H1 (cell line): Measurements from ENCODE around the gene SLC38A7. TPM values are rescaled to one million over a fixed set of nuclear protein-coding genes. Genes with fewer than 3 reads are reported as not detected.

Source experiments
- CTCF ChIA-PET: fragments of 300-600 bp; sonication (Branson Sonifier 250); formaldehyde crosslinking; loops from one replicate; lab custom pipeline; 2021; ENCODE audit not compliant: partially characterized antibody; lab: Charles Lee
- POLR2A ChIA-PET: fragments of 300-600 bp; sonication (Branson Sonifier 250); formaldehyde crosslinking; loops from one replicate; lab custom pipeline; 2021; ENCODE audit warnings: inconsistent platforms; ENCODE audit not compliant: partially characterized antibody; lab: Charles Lee
- DNase-seq, 2 experiments: peaks; one replicate each; pipeline versions ENCODE4 v3.0.0 to v3.0.0-alpha.2; 2010 to 2022; ENCODE audit warnings: low spot score in 2 of 2, low read depth in 1 of 2, mixed read lengths in 1 of 2
- FAIRE-seq: peaks from 2 replicates; lab custom pipeline; 2011; peaks lifted over from hg19 to GRCh38; lab: Jason Lieb, UNC
- H2AFZ ChIP-seq: 2 replicates; pipeline ENCODE4 v1.8.1; 2012; ENCODE audit warnings: low read length, inconsistent platforms
- H2AK5ac ChIP-seq: 2 replicates; pipeline ENCODE4 v1.6.1; 2013; ENCODE audit warnings: low read depth, low read length
- H2BK120ac ChIP-seq: replicated peaks from 2 replicates; pipeline ENCODE3; 2013; ENCODE audit warnings: low read depth, low read length, inconsistent platforms
- H2BK12ac ChIP-seq: 2 replicates; pipeline ENCODE4 v1.6.1; 2013; ENCODE audit warnings: low read depth, low read length
- H2BK15ac ChIP-seq: 2 replicates; pipeline ENCODE4 v1.6.1; 2013; ENCODE audit warnings: low read length
- H2BK20ac ChIP-seq: 2 replicates; pipeline ENCODE4 v1.6.1; 2013; ENCODE audit warnings: low read length
- H2BK5ac ChIP-seq: 2 replicates; pipeline ENCODE4 v1.6.1; 2013; ENCODE audit warnings: low read depth, low read length
- H3K14ac ChIP-seq: 2 replicates; pipeline ENCODE4 v1.6.1; 2013; ENCODE audit warnings: inconsistent platforms; ENCODE audit not compliant: insufficient read length
- H3K18ac ChIP-seq: 2 replicates; pipeline ENCODE4 v1.6.1; 2013; ENCODE audit warnings: low read length; ENCODE audit errors: extremely low read depth
- H3K23ac ChIP-seq: 2 replicates; pipeline ENCODE4 v1.6.1; 2013; ENCODE audit warnings: inconsistent platforms; ENCODE audit not compliant: insufficient read length
- H3K23me2 ChIP-seq: 2 replicates; pipeline ENCODE4 v1.6.1; 2013; ENCODE audit warnings: low read depth, low read length
- H3K27ac ChIP-seq: 2 replicates; pipeline ENCODE4 v1.6.1; 2011; ENCODE audit warnings: low read depth, low read length, inconsistent platforms
- H3K27me3 ChIP-seq, 4 experiments: replicated peaks in 1 of 4; 1 replicate in 1 of 4; 2 replicates in 3 of 4; pipeline versions ENCODE4 v1.6.1 to v1.8.1; 2011 to 2013; ENCODE audit warnings: low read length in 3 of 4, mild to moderate bottlenecking in 3 of 4, inconsistent platforms in 2 of 4, mixed read lengths in 2 of 4, moderate library complexity in 1 of 4; ENCODE audit not compliant: control insufficient read depth in 3 of 4, insufficient read depth in 3 of 4; ENCODE audit errors: extremely low read depth in 1 of 4
- H3K36me3 ChIP-seq, 4 experiments: 2 replicates each; pipeline versions ENCODE4 v1.6.1 to v1.8.1; 2011 to 2013; ENCODE audit warnings: mild to moderate bottlenecking in 4 of 4, low read length in 3 of 4, moderate library complexity in 2 of 4, control low read depth in 1 of 4, inconsistent platforms in 1 of 4; ENCODE audit not compliant: insufficient read depth in 4 of 4, control insufficient read depth in 2 of 4
- H3K4ac ChIP-seq: replicated peaks from 2 replicates; pipeline ENCODE3; 2013; ENCODE audit warnings: low read length, low read depth, mixed read lengths, inconsistent platforms; ENCODE audit not compliant: insufficient read length
- H3K4me1 ChIP-seq, 4 experiments: replicated peaks in 1 of 4; 1 replicate in 1 of 4; 2 replicates in 3 of 4; pipeline versions ENCODE4 v1.6.1 to v1.8.1; 2011 to 2013; ENCODE audit warnings: low read length in 3 of 4, inconsistent platforms in 2 of 4, mixed read lengths in 1 of 4; ENCODE audit not compliant: insufficient read depth in 4 of 4, control insufficient read depth in 3 of 4
- H3K4me2 ChIP-seq, 2 experiments: 2 replicates each; pipeline versions ENCODE4 v1.6.1 to v1.8.1; 2011 to 2013; ENCODE audit warnings: low read depth in 2 of 2, low read length in 2 of 2, control low read depth in 1 of 2, inconsistent platforms in 1 of 2, mild to moderate bottlenecking in 1 of 2; ENCODE audit not compliant: insufficient read depth in 1 of 2
- H3K4me3 ChIP-seq, 4 experiments: fragments of 200-600, 300-600 bp in 1 of 4; sonication (generic), shearing (Covaris generic), sonication (Bioruptor Twin) in 1 of 4; 2 replicates each; pipeline versions ENCODE4 v1.5.1 to v1.8.1; 2011 to 2016; ENCODE audit warnings: low read length in 4 of 4, low read depth in 3 of 4, control low read depth in 2 of 4, inconsistent platforms in 2 of 4, mild to moderate bottlenecking in 2 of 4, mixed read lengths in 1 of 4, moderate library complexity in 1 of 4; ENCODE audit not compliant: insufficient read depth in 2 of 4; ENCODE audit errors: extremely low read depth in 1 of 4
- H3K56ac ChIP-seq: replicated peaks from 2 replicates; pipeline ENCODE3; 2013; ENCODE audit warnings: low read depth, mild to moderate bottlenecking, mixed read lengths, low read length, inconsistent platforms; ENCODE audit not compliant: insufficient read length
- H3K79me1 ChIP-seq: 2 replicates; pipeline ENCODE4 v1.6.1; 2013; ENCODE audit warnings: low read depth, low read length, control low read depth
- H3K79me2 ChIP-seq, 2 experiments: 2 replicates each; pipeline versions ENCODE4 v1.6.1 to v1.8.1; 2012 to 2013; ENCODE audit warnings: low read length in 2 of 2, mild to moderate bottlenecking in 2 of 2, inconsistent platforms in 1 of 2; ENCODE audit not compliant: insufficient read depth in 2 of 2, control insufficient read depth in 1 of 2
- H3K9ac ChIP-seq, 4 experiments: replicated peaks in 1 of 4; 1 replicate in 1 of 4; 2 replicates in 3 of 4; pipeline versions ENCODE4 v1.6.1 to v1.8.1; 2011 to 2013; ENCODE audit warnings: low read depth in 3 of 4, low read length in 3 of 4, control low read depth in 2 of 4, mild to moderate bottlenecking in 2 of 4, moderate library complexity in 2 of 4, inconsistent platforms in 1 of 4; ENCODE audit errors: extremely low read depth in 1 of 4
- H3K9me3 ChIP-seq, 2 experiments: 2 replicates each; pipeline versions ENCODE4 v1.6.1 to v1.8.1; 2012 to 2013; ENCODE audit warnings: mild to moderate bottlenecking in 2 of 2, moderate library complexity in 2 of 2, control low read depth in 1 of 2, inconsistent platforms in 1 of 2, low read depth in 1 of 2, low read length in 1 of 2, mixed read lengths in 1 of 2; ENCODE audit not compliant: insufficient read depth in 2 of 2
- H4K20me1 ChIP-seq, 2 experiments: replicated peaks in 1 of 2; 2 replicates each; pipeline versions ENCODE3 to v1.8.1; 2011 to 2013; ENCODE audit warnings: inconsistent platforms in 2 of 2, low read length in 2 of 2, mild to moderate bottlenecking in 1 of 2; ENCODE audit not compliant: insufficient read depth in 2 of 2, control insufficient read depth in 1 of 2
- H4K5ac ChIP-seq: 2 replicates; pipeline ENCODE4 v1.6.1; 2013; ENCODE audit warnings: low read length, low read depth, mixed read lengths, inconsistent platforms; ENCODE audit not compliant: insufficient read length
- H4K8ac ChIP-seq: 2 replicates; pipeline ENCODE4 v1.8.0; 2013; ENCODE audit warnings: mild to moderate bottlenecking, moderate library complexity, low read length, inconsistent platforms; ENCODE audit not compliant: insufficient read depth; ENCODE audit errors: extremely low read depth
- H4K91ac ChIP-seq: replicated peaks from 2 replicates; pipeline ENCODE3; 2013; ENCODE audit warnings: low read length, mixed read lengths, inconsistent platforms; ENCODE audit not compliant: insufficient read length
- ASH2L ChIP-seq: fragments of 200-600, 300-600 bp; sonication (generic); IDR thresholded peaks from one replicate; pipeline ENCODE4 v1.7.1; 2017; ENCODE audit warnings: low read length
- CBX5 ChIP-seq: fragments of 300-800, 300-1000 bp; sonication (generic); IDR thresholded peaks from 2 replicates; pipeline ENCODE4 v1.7.1; 2016; ENCODE audit warnings: antibody characterized with exemption, low read length, low read depth
- CREB1 ChIP-seq: IDR thresholded peaks from 2 replicates; pipeline ENCODE4 v1.6.1; 2012; ENCODE audit warnings: inconsistent platforms
- CTBP2 ChIP-seq: IDR thresholded peaks from 2 replicates; pipeline ENCODE4 v1.7.0; 2011; ENCODE audit warnings: borderline replicate concordance, mild to moderate bottlenecking, moderate library complexity, mixed read lengths, low read length; ENCODE audit not compliant: insufficient read depth, insufficient read length
- HDAC6 ChIP-seq: IDR thresholded peaks from one replicate; pipeline ENCODE4 v1.7.1; 2012; ENCODE audit warnings: low read depth, mild to moderate bottlenecking, inconsistent platforms, low read length, moderate library complexity
- PHF8 ChIP-seq: fragments of 200-600 bp; sonication (generic); conservative IDR thresholded peaks from 2 replicates; pipeline ENCODE4 v1.7.1; 2012; ENCODE audit warnings: low read depth, mild to moderate bottlenecking, inconsistent platforms, low read length, moderate library complexity
- POLR2AphosphoS5 ChIP-seq: IDR thresholded peaks from 2 replicates; pipeline ENCODE4 v1.6.1; 2011; ENCODE audit warnings: low read depth, low read length
- POU5F1 ChIP-seq: IDR thresholded peaks from 2 replicates; pipeline ENCODE4 v1.6.1; 2011; ENCODE audit warnings: low read depth, mild to moderate bottlenecking, low read length, moderate library complexity
- RBBP5 ChIP-seq: IDR thresholded peaks from 2 replicates; pipeline ENCODE4 v1.7.1; 2012; ENCODE audit warnings: low read depth, mild to moderate bottlenecking, inconsistent platforms, low read length, moderate library complexity, borderline replicate concordance
- RXRA ChIP-seq: IDR thresholded peaks from 2 replicates; pipeline ENCODE4 v1.6.1; 2011; ENCODE audit warnings: low read depth, mild to moderate bottlenecking, low read length, moderate library complexity; ENCODE audit not compliant: insufficient read depth
- SIN3A ChIP-seq, 2 experiments: IDR thresholded peaks in 1 of 2; conservative IDR thresholded peaks in 1 of 2; 2 replicates each; pipeline ENCODE4 v1.6.1; 2011 to 2012; ENCODE audit warnings: low read length in 2 of 2, improper control_type of control experiment in 1 of 2, low read depth in 1 of 2, mild to moderate bottlenecking in 1 of 2
- WGBS, 2 experiments: shearing (Covaris generic) in 1 of 2; methylation state at CpG; one replicate each; pipeline versions ENCODE4 v1.1.6 to v1.1.7; 2013 to 2015; ENCODE audit warnings: low lambda C conversion rate in 2 of 2, mixed read lengths in 2 of 2, inconsistent platforms in 1 of 2, low coverage in 1 of 2, missing lambda C conversion rate in 1 of 2; ENCODE audit not compliant: insufficient replicate concordance in 2 of 2, insufficient coverage in 1 of 2, insufficient read length in 1 of 2; ENCODE audit errors: extremely low coverage in 1 of 2, missing lambda C conversion rate in 1 of 2; 5-methylcytosine and 5-hydroxymethylcytosine counted together
- polyA plus RNA-seq, 7 experiments: library from polyadenylated mRNA; depleted of rRNA in 3 of 7; stranded (reverse) in 5 of 7; unstranded in 2 of 7; fragments of >200 nt in 5 of 7; fragments of 200-250 nt in 2 of 7; gene quantifications; 1 replicate in 5 of 7; 2 replicates in 1 of 7; 4 replicates in 1 of 7; pipeline versions ENCODE4 v1.2.1 to v1.2.3, GENCODE V29; 2011 to 2013; ENCODE audit warnings: missing spikeins in 2 of 7, mixed read lengths in 2 of 7
- total RNA-seq: library from RNA; stranded (reverse); fragmentation: NEBNext Ultra II Directional; extraction: Animal tissue kit (Norgen Biotek cat#: 25700); gene quantifications from 2 replicates; pipeline ENCODE4 v1.2.1, GENCODE V29; 2021

SLC38A7 gene
- total and polyA plus RNA-seq, 2 of the 8 experiments (the other 6 are each of a cell fraction or from before 2014, with no cell fraction given), result 26.7 to 28.0 TPM

DNA sequence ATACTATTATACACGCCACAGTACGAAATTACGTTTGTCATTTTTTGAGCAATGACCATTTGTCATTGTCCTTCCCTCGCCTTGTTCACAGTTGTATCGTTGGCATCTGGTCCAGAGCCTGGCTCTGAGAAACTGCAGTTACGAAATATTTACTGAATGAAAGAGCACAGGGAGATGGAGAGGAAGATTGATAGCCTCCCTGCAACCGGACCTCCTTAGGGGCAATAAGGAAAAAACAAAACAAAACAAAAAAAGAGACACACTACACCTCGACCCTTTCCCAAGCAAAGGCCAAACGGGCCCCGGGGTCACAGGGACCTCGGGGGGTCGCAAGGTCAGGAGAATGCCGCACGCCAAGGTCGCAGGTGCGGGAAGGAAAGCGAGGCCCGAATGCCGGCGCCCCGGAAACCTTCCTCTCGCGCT, 48.7 kb upstream of the SLC38A7 start:
- H3K14ac ChIP-seq, result no peak overlapping the region
- FAIRE-seq (no peak), DNase-seq (no peak)
- peaks cover 0 to 16% (median 0%) of the 10 kb centered on the region in 4 experiments; a peak in 1 of 8 replicates for H3K36me3 ChIP-seq
- H2BK15ac ChIP-seq, result no peak overlapping the region
- H4K5ac ChIP-seq, result no peak overlapping the region
- H3K4ac ChIP-seq, result no peak overlapping the region
- H3K79me1 ChIP-seq, result peaks cover 2% of the 10 kb centered on the region; the same call in 1 of the 2 replicates
- POLR2A ChIA-PET, result interaction anchor here (0.7 to 1.4 kb wide), 3 partner anchors 10 to 143 kb away, joined by 3 to 4 read pairs (median 3); no protein-coding TSS in a partner anchor
- H2BK120ac ChIP-seq, result no peak overlapping the region
- peak overlapping the region; percentile 64 to 90 (median 89) for H3K4me3 ChIP-seq
- H2AK5ac ChIP-seq, result no peak overlapping the region
- H2BK5ac ChIP-seq, result no peak overlapping the region
- no peak overlapping the region for H2BK20ac ChIP-seq
- peak overlapping the region; percentile 90 to 99 for H3K4me2 ChIP-seq
- no peak overlapping the region for H3K23ac ChIP-seq
- H4K20me1 ChIP-seq, result peaks cover 5% of the 10 kb centered on the region in 2 experiments
- peaks cover 6% of the 10 kb centered on the region for H3K23me2 ChIP-seq
- no peak overlapping the region for H3K27ac ChIP-seq
- peaks cover 4 to 49% of the 10 kb centered on the region in 2 experiments for H3K79me2 ChIP-seq
- H2AFZ ChIP-seq, result no peak overlapping the region
- no peak overlapping the region for H4K91ac ChIP-seq
- CTCF ChIA-PET, result interaction anchor here (0.7 to 2.4 kb wide), 5 partner anchors 16 to 73 kb away, joined by 3 to 10 read pairs (median 6); partner anchors contain the start of gene SLC38A7
- WGBS, 2 experiments, result 7% methylated on average over 20 of the region's 23 CpGs; no CpG with 5 or more reads in 1 of the 2 experiments
- H3K56ac ChIP-seq, result peak overlapping the region; percentile 1
- peaks cover 0 to 8% (median 2%) of the 10 kb centered on the region in 4 experiments; a peak in 3 of 7 replicates for H3K4me1 ChIP-seq
- H2BK12ac ChIP-seq, result no peak overlapping the region
- peak overlapping the region; percentile 96; the same call in 1 of the 2 replicates for H4K8ac ChIP-seq
- H3K9me3 ChIP-seq, result no peaks in the 10 kb centered on the region
- no peaks in the 10 kb centered on the region for H3K27me3 ChIP-seq
- no peak overlapping the region for H3K18ac ChIP-seq
- H3K9ac ChIP-seq, result peak overlapping the region; percentile 69 to 84 (median 81)
- TF ChIP-seq PHF8 (no peak), ASH2L (no peak), SIN3A (conservative IDR thresholded peaks at IDR 0.05 in 1 of 2, IDR thresholded peaks at IDR 0.05 in 1 of 2; ENCODE audit: low read depth in 1 of 2, low read length in 2 of 2) (peak in 1 of 2 experiments; percentile 17; a peak in 1 of 4 replicates), CTBP2 (no peak), HDAC6 (no peak), POLR2AphosphoS5 (no peak), CREB1 (no peak), RBBP5 (no peak), CBX5 (no peak), POU5F1 (no peak), RXRA (no peak)
